ENCODE results near the gene GABRA4.

The GABRA4 gene

DNA sequence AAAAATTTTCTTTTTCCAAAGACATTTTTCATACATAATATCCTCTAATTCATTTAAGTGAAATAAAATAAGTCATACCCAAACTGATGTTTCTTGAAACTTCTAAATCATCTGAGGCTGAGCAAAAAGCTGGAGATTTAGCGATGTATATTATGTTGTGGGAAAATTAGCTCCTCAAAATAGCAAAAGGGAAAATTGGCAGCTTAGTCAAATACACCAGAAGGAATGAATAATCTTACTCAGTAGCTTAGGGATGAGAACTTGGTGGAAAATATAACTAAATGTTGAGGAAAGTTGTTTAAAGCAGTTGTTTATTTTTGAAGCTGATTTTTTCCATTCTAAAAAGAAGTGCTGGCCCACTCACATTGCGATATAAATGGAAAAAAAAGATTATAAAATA lies 40.9 kb downstream of the GABRA4 start:
- H3K9me3 ChIP-seq (ENCODE audit: control insufficient read depth in 2 of 2, low read length in 2 of 2) = no peaks in the 10 kb centered on the region
- H3K27me3 ChIP-seq (ENCODE audit: control insufficient read depth in 1 of 2, insufficient read depth in 2 of 2, low read length in 2 of 2) = no peaks in the 10 kb centered on the region
- H3K4me3 ChIP-seq (ENCODE audit: low read length in 2 of 2) = no peak overlapping the region
- H3K9ac ChIP-seq (ENCODE audit: low read length in 2 of 2) = no peak overlapping the region
- H3K36me3 ChIP-seq (ENCODE audit: control insufficient read depth in 2 of 2, insufficient read depth in 2 of 2, low read length in 2 of 2) = no peaks in the 10 kb centered on the region
- H3K27ac ChIP-seq (ENCODE audit: low read length) = no peak overlapping the region
- H3K4me1 ChIP-seq (ENCODE audit: control insufficient read depth, insufficient read depth, low read length) = no peaks in the 10 kb centered on the region

DNA sequence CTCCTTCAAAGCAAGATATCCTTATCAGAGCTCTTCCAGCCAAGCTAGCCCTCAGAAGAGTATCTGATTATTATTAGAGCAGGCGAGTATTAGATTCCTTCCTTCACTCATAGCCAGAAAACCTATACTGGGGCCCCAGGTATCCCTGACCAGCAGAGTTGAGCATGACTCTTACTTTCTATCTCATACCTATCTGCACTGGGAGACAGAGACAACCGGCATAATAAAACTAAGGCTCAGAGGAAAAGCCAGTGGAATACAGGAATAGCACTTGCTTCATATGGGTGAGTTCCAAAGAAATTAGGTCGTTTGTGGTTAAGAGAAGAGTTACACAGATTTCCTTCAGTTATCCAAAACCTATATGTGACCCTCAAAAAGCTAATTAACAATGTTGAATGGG lies 42.6 kb downstream of the GABRA4 start:
- Histone ChIP-seq H3K36me3 (ENCODE audit: control insufficient read depth in 2 of 2, insufficient read depth in 2 of 2, low read length in 2 of 2) (no peaks in the 10 kb centered on the region), H3K9ac (ENCODE audit: low read length in 2 of 2) (no peak overlapping the region), H3K27ac (ENCODE audit: low read length) (no peak overlapping the region), H3K9me3 (ENCODE audit: control insufficient read depth in 2 of 2, low read length in 2 of 2) (no peaks in the 10 kb centered on the region), H3K4me3 (ENCODE audit: low read length in 2 of 2) (no peak overlapping the region), H3K27me3 (ENCODE audit: control insufficient read depth in 1 of 2, insufficient read depth in 2 of 2, low read length in 2 of 2) (no peaks in the 10 kb centered on the region), H3K4me1 (ENCODE audit: control insufficient read depth, insufficient read depth, low read length) (no peaks in the 10 kb centered on the region)

DNA sequence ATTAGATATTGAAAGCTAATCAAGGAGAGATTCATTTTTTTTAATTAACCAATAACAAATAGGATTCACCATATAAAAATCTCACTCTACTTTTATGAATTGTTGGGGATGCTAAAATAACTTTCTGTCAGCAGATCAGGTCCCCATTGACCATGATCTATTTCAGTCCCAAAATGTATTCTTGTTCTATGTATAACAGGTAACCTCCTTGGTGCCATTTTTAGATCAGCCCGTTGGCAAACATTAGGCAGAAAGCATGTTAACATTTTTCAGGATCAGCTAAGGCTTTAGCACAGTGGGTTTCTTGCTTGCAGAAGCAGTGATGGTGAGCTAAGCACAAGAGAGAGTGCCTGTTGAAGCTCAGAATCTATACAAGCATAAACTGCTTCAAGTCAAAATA lies 43.6 kb downstream of the GABRA4 start:
- Histone ChIP-seq H3K27me3 (ENCODE audit: control insufficient read depth in 1 of 2, insufficient read depth in 2 of 2, low read length in 2 of 2) (no peaks in the 10 kb centered on the region), H3K4me1 (ENCODE audit: control insufficient read depth, insufficient read depth, low read length) (no peaks in the 10 kb centered on the region), H3K27ac (ENCODE audit: low read length) (no peak overlapping the region), H3K36me3 (ENCODE audit: control insufficient read depth in 2 of 2, insufficient read depth in 2 of 2, low read length in 2 of 2) (no peaks in the 10 kb centered on the region), H3K4me3 (ENCODE audit: low read length in 2 of 2) (no peak overlapping the region), H3K9me3 (ENCODE audit: control insufficient read depth in 2 of 2, low read length in 2 of 2) (no peaks in the 10 kb centered on the region), H3K9ac (ENCODE audit: low read length in 2 of 2) (no peak overlapping the region)

DNA sequence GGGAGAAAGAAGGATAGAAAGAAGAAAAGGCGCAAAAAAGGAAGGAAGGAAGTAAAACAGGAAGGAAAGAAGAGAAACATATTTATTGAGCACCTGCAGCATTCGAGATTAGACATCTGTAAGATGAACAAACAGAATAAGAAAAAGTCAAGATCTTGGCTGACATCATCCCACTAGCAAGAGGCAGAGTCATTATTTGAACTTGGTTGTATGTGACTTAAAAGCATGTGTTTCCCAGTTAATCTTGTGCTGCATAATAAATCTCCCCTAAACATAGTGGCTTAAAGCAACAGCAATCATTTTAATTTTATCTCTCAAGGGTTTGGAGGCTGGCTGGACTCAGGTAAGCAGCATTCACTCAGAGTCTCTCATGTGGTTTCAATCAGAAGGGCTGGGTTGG lies 45.8 kb downstream of the GABRA4 start:
- Histone ChIP-seq H3K4me3 (ENCODE audit: low read length in 2 of 2) (no peak overlapping the region), H3K9me3 (ENCODE audit: control insufficient read depth in 2 of 2, low read length in 2 of 2) (no peaks in the 10 kb centered on the region), H3K27ac (ENCODE audit: low read length) (no peak overlapping the region), H3K36me3 (ENCODE audit: control insufficient read depth in 2 of 2, insufficient read depth in 2 of 2, low read length in 2 of 2) (no peaks in the 10 kb centered on the region), H3K27me3 (ENCODE audit: control insufficient read depth in 1 of 2, insufficient read depth in 2 of 2, low read length in 2 of 2) (no peaks in the 10 kb centered on the region), H3K9ac (ENCODE audit: low read length in 2 of 2) (no peak overlapping the region), H3K4me1 (ENCODE audit: control insufficient read depth, insufficient read depth, low read length) (no peaks in the 10 kb centered on the region)

DNA sequence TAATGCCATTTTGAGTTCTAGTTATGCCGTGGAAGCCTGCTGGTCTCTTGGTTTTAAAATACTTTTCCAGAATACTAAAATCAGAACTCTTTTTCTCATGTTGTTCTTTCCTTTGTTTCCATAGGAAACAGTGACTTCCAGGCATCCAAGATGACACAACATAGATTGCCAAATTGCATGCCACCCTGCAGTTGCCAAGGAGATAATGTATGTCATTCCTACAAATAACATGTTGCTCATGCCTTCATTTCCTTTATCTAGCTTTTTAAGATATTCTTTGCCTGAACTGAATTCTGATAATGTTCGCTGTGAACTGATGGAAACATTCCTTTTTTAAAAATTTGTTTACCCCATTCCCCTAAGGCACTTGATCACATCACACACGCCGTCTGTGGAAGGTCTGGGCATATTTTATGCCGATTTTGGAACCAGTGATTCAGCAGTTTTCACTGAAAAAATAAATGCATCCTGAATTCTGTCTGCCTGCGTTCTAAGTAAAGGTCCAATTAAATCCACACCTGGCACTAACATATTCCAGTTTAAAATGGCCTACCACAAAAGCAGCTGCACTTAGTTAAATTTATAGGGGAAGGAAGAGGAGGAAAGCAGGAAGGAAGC lies 46.4 kb downstream of the GABRA4 start:
- H3K27me3 ChIP-seq (ENCODE audit: control insufficient read depth in 1 of 2, insufficient read depth in 2 of 2, low read length in 2 of 2) = no peaks in the 10 kb centered on the region
- H3K4me3 ChIP-seq (ENCODE audit: low read length in 2 of 2) = no peak overlapping the region
- no peak overlapping the region for H3K27ac ChIP-seq (ENCODE audit: low read length)
- H3K36me3 ChIP-seq (ENCODE audit: control insufficient read depth in 2 of 2, insufficient read depth in 2 of 2, low read length in 2 of 2) = no peaks in the 10 kb centered on the region
- H3K4me1 ChIP-seq (ENCODE audit: control insufficient read depth, insufficient read depth, low read length) = no peaks in the 10 kb centered on the region
- no peaks in the 10 kb centered on the region for H3K9me3 ChIP-seq (ENCODE audit: control insufficient read depth in 2 of 2, low read length in 2 of 2)
- H3K9ac ChIP-seq (ENCODE audit: low read length in 2 of 2) = no peak overlapping the region

DNA sequence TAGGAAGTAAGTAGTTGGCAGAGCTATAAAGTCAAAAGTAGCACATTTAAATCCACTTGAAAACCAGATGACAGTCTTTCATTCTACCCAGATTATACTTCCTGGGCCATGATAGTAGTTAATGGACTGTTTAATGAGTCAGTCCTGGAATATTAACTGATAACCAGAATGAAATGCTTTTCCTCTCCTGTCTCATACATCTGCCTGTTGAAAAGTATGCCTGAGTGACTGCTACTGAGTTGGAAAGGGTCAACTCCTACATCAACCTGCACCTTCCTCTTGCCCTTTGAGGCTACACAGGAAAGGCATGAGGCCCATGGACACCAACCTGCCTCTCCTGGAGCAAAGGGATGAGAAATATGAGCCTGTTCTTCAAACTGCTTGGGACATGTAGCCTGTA lies 48.3 kb downstream of the GABRA4 start:
- Histone ChIP-seq H3K36me3 (ENCODE audit: control insufficient read depth in 2 of 2, insufficient read depth in 2 of 2, low read length in 2 of 2) (no peaks in the 10 kb centered on the region), H3K27me3 (ENCODE audit: control insufficient read depth in 1 of 2, insufficient read depth in 2 of 2, low read length in 2 of 2) (no peaks in the 10 kb centered on the region), H3K9ac (ENCODE audit: low read length in 2 of 2) (no peak overlapping the region), H3K9me3 (ENCODE audit: control insufficient read depth in 2 of 2, low read length in 2 of 2) (no peaks in the 10 kb centered on the region), H3K4me1 (ENCODE audit: control insufficient read depth, insufficient read depth, low read length) (no peaks in the 10 kb centered on the region), H3K27ac (ENCODE audit: low read length) (no peak overlapping the region), H3K4me3 (ENCODE audit: low read length in 2 of 2) (no peak overlapping the region)

DNA sequence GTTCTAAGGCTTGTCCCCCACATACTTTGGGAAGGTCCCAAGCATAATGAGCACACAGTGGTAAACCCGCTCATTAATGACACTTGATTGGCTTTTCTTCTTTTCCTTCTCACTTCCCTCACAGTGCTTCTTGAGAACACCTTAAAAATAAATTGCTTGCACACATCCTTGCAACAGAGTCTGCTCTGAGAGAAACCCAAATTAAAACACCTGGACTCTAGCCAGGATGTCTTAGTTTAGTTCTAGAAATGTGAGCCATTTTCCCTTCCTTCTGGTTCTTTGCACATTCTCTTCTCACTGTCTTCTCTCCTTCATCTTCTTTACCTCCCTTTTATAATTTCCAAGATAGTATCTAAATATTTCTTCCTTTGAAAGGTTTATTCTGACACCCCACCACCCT lies 49.0 kb downstream of the GABRA4 start:
- Histone ChIP-seq H3K9me3 (ENCODE audit: control insufficient read depth in 2 of 2, low read length in 2 of 2) (no peaks in the 10 kb centered on the region), H3K4me3 (ENCODE audit: low read length in 2 of 2) (no peak overlapping the region), H3K9ac (ENCODE audit: low read length in 2 of 2) (no peak overlapping the region), H3K4me1 (ENCODE audit: control insufficient read depth, insufficient read depth, low read length) (no peaks in the 10 kb centered on the region), H3K36me3 (ENCODE audit: control insufficient read depth in 2 of 2, insufficient read depth in 2 of 2, low read length in 2 of 2) (no peaks in the 10 kb centered on the region), H3K27ac (ENCODE audit: low read length) (no peak overlapping the region), H3K27me3 (ENCODE audit: control insufficient read depth in 1 of 2, insufficient read depth in 2 of 2, low read length in 2 of 2) (no peaks in the 10 kb centered on the region)

DNA sequence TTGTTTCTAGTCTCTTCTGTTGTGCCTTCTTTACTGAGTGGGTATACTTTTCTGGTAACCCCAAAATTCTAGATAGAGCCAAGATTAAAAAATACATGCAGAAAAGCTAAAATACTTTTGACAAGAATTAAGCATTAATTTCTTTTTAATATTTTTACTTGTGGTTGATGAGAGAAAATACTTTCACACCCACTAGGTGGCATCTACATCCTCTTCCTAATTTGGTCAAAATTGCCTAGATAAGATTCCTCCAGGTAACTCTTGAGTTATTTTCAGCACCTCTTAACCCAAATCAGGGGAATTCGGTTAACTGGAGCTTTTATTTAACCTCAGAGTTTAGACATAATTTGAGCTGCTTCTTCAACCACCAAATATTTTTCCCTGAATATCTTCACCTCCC lies 55.9 kb downstream of the GABRA4 start:
- Histone ChIP-seq H3K4me1 (ENCODE audit: control insufficient read depth, insufficient read depth, low read length) (no peaks in the 10 kb centered on the region), H3K4me3 (ENCODE audit: low read length in 2 of 2) (no peak overlapping the region), H3K36me3 (ENCODE audit: control insufficient read depth in 2 of 2, insufficient read depth in 2 of 2, low read length in 2 of 2) (no peaks in the 10 kb centered on the region), H3K9ac (ENCODE audit: low read length in 2 of 2) (no peak overlapping the region), H3K27me3 (ENCODE audit: control insufficient read depth in 1 of 2, insufficient read depth in 2 of 2, low read length in 2 of 2) (no peaks in the 10 kb centered on the region), H3K9me3 (ENCODE audit: control insufficient read depth in 2 of 2, low read length in 2 of 2) (no peaks in the 10 kb centered on the region), H3K27ac (ENCODE audit: low read length) (no peak overlapping the region)

DNA sequence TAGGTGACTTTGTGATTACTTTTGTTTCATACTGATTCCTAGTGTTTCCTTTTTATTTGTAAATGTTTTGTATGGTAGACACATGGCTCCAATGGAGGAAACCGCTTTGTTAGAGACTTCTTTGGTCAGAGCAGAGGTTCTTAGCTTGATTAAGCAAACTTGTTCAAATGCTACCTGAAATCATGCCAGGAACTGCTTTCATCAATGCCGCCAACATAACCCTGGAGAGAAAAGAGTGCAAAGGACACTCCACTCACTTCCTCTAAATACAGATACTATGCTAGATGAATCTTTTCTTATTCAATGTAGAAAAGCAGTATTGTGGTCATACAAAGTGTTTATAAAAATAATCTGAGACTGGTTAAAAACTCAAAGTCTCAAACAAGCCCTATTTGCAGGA lies 58.7 kb downstream of the GABRA4 start:
- Histone ChIP-seq H3K9ac (ENCODE audit: low read length in 2 of 2) (no peak overlapping the region), H3K36me3 (ENCODE audit: control insufficient read depth in 2 of 2, insufficient read depth in 2 of 2, low read length in 2 of 2) (no peaks in the 10 kb centered on the region), H3K27ac (ENCODE audit: low read length) (no peak overlapping the region), H3K4me1 (ENCODE audit: control insufficient read depth, insufficient read depth, low read length) (no peaks in the 10 kb centered on the region), H3K27me3 (ENCODE audit: control insufficient read depth in 1 of 2, insufficient read depth in 2 of 2, low read length in 2 of 2) (no peaks in the 10 kb centered on the region), H3K4me3 (ENCODE audit: low read length in 2 of 2) (no peak overlapping the region), H3K9me3 (ENCODE audit: control insufficient read depth in 2 of 2, low read length in 2 of 2) (no peaks in the 10 kb centered on the region)

DNA sequence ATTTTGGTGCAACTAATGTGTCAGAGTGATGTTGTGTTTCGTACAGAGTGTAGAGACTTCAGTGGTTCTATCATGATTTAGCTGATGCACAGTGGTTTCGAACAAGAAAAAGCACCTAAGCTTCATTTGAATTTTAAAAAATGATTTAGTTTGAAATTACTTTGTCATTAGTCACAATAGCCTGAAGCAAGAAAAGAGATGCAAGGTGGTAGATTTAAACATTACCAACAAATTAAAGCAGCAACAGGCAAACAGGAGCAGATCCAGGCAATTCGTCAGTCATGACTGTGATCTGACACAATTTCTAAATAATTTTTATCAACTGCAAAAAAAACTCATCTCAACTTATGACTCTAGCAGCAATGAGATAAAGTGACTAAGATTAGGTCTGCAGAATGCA lies 59.7 kb downstream of the GABRA4 start:
- Histone ChIP-seq H3K4me3 (ENCODE audit: low read length in 2 of 2) (no peak overlapping the region), H3K4me1 (ENCODE audit: control insufficient read depth, insufficient read depth, low read length) (no peaks in the 10 kb centered on the region), H3K9me3 (ENCODE audit: control insufficient read depth in 2 of 2, low read length in 2 of 2) (no peaks in the 10 kb centered on the region), H3K27me3 (ENCODE audit: control insufficient read depth in 1 of 2, insufficient read depth in 2 of 2, low read length in 2 of 2) (no peaks in the 10 kb centered on the region), H3K27ac (ENCODE audit: low read length) (no peak overlapping the region), H3K9ac (ENCODE audit: low read length in 2 of 2) (no peak overlapping the region), H3K36me3 (ENCODE audit: control insufficient read depth in 2 of 2, insufficient read depth in 2 of 2, low read length in 2 of 2) (no peaks in the 10 kb centered on the region)

DNA sequence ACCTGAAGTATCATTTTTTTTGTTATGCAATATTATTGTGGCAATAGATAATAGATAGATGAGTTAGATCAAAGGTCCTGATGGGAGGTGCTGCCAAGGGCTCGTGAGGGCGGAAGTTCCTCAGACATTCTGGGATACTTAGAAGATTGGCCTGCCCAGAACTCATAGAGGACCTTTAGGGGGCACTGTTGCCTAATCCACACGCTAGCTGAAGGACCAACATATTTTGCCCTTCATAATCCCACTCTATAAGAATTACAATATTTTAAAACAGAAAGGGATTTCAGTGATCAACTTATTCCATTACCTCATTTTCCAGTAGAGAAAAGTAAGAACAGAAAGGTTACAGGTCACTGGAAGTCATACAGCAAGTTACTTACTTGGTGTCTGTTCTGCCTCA lies 61.4 kb downstream of the GABRA4 start:
- Histone ChIP-seq H3K36me3 (ENCODE audit: control insufficient read depth in 2 of 2, insufficient read depth in 2 of 2, low read length in 2 of 2) (no peaks in the 10 kb centered on the region), H3K9me3 (ENCODE audit: control insufficient read depth in 2 of 2, low read length in 2 of 2) (no peaks in the 10 kb centered on the region), H3K9ac (ENCODE audit: low read length in 2 of 2) (no peak overlapping the region), H3K27ac (ENCODE audit: low read length) (no peak overlapping the region), H3K27me3 (ENCODE audit: control insufficient read depth in 1 of 2, insufficient read depth in 2 of 2, low read length in 2 of 2) (no peaks in the 10 kb centered on the region), H3K4me3 (ENCODE audit: low read length in 2 of 2) (no peak overlapping the region), H3K4me1 (ENCODE audit: control insufficient read depth, insufficient read depth, low read length) (no peaks in the 10 kb centered on the region)
